ENCODE measurements around the gene RPLP2.

RPLP2 gene

GRCh38 chr11:826836-827145, 17.0 kb downstream of the RPLP2 start:
- no peak for DNase-seq

- no peak for DNase-seq
Observed at GRCh38 chr11:827146-827896, 17.6 kb downstream of the RPLP2 start.

GRCh38 chr11:827897-828192, 18.1 kb downstream of the RPLP2 start, which contains the start of gene CRACR2B:
Gene CRACR2B (plus strand): TSS chr11:827919. CDS start chr11:828608, 689 bp downstream.
- DNase-seq = no peak

- DNase-seq = no peak
Observed at GRCh38 chr11:828506-829175, 18.9 kb downstream of the RPLP2 start.

- DNase-seq = no peak
Observed at GRCh38 chr11:829176-829846, 19.5 kb downstream of the RPLP2 start.

GRCh38 chr11:829847-830294, 20.1 kb downstream of the RPLP2 start:
- DNase-seq = no peak

- DNase-seq = peak in 1 of 4 experiments; percentile 34
Observed at GRCh38 chr11:830295-831117, 20.7 kb downstream of the RPLP2 start.

- no peak for DNase-seq
Observed at GRCh38 chr11:831118-831864, 21.5 kb downstream of the RPLP2 start.

- DNase-seq = no peak
Observed at GRCh38 chr11:831961-832528, 22.3 kb downstream of the RPLP2 start.

GRCh38 chr11:832529-833113, 22.9 kb downstream of the RPLP2 start, which contains the start of gene CD151:
Gene CD151 (plus strand): TSS chr11:832952. CDS start chr11:836070, 3,118 bp downstream.
- DNase-seq = peak in 1 of 4 experiments; percentile 30

- no peak for DNase-seq
Observed at GRCh38 chr11:833114-833791, 23.5 kb downstream of the RPLP2 start.

- DNase-seq = no peak
Observed at GRCh38 chr11:833849-834311, 24.1 kb downstream of the RPLP2 start.

GRCh38 chr11:834371-835316, 24.9 kb downstream of the RPLP2 start:
- DNase-seq = no peak

GRCh38 chr11:836274-836673, 26.5 kb downstream of the RPLP2 start:
- DNase-seq = no peak

- DNase-seq = no peak
Observed at GRCh38 chr11:836700-837099, 26.9 kb downstream of the RPLP2 start.

- no peak for DNase-seq
Observed at GRCh38 chr11:837189-837989, 27.6 kb downstream of the RPLP2 start.

GRCh38 chr11:837990-838307, 28.2 kb downstream of the RPLP2 start:
- no peak for DNase-seq

GRCh38 chr11:838441-839279, 28.9 kb downstream of the RPLP2 start:
- DNase-seq = no peak

All from activated naive CD4-positive, alpha-beta T cell (primary cell).